HEK293 (cell line): ENCODE data around the gene LTC4S.

Experiments used
- CTCF ChIA-PET: fragments of 350-600 bp; formaldehyde crosslinking; extraction: SDS; loops from one replicate; lab custom pipeline; 2021; ENCODE audit warnings: antibody characterized with exemption; lab: Yijun Ruan, JAX
- POLR2A ChIA-PET: fragments of 300-600 bp; formaldehyde crosslinking; extraction: SDS; loops from one replicate; lab custom pipeline; 2020; ENCODE audit warnings: antibody characterized with exemption, inconsistent platforms; lab: Yijun Ruan, JAX
- H3K27ac ChIP-seq: fragments of 200-500 bp; sonication (Bioruptor generic); 2 replicates; pipeline ENCODE4 v1.5.1; 2014; ENCODE audit warnings: low read depth, low read length, control low read depth, inconsistent platforms; ENCODE audit errors: extremely low read depth
- H3K36me3 ChIP-seq, 2 experiments: fragments of 200-500 bp in 1 of 2; sonication (Bioruptor generic) in 1 of 2; 1 replicate in 1 of 2; 2 replicates in 1 of 2; pipeline ENCODE4 v1.5.1; 2014 to 2017; ENCODE audit warnings: inconsistent platforms in 2 of 2, low read length in 2 of 2; ENCODE audit not compliant: control insufficient read depth in 2 of 2, insufficient read depth in 1 of 2
- H3K4me1 ChIP-seq: fragments of 200-500 bp; sonication (Bioruptor generic); 2 replicates; pipeline ENCODE4 v1.5.1; 2014; ENCODE audit warnings: mild to moderate bottlenecking, low read length, inconsistent platforms; ENCODE audit not compliant: control insufficient read depth, insufficient read depth
- H3K4me3 ChIP-seq: 2 replicates; pipeline ENCODE4 v1.5.1; 2011; ENCODE audit warnings: low read depth, mild to moderate bottlenecking, control low read depth, low read length, moderate library complexity
- H3K9me3 ChIP-seq: fragments of 200-500 bp; sonication (Bioruptor generic); 2 replicates; pipeline ENCODE4 v1.5.1; 2014; ENCODE audit warnings: low read depth, low read length, inconsistent platforms; ENCODE audit not compliant: control insufficient read depth, insufficient read depth
- IKZF3 ChIP-seq: fragments of 450-650 bp; IDR thresholded peaks from 2 replicates; pipeline ENCODE4 v1.5.0; 2018; ENCODE audit warnings: missing biosample characterization, mild to moderate bottlenecking, missing genetic modification characterization, moderate library complexity
- MYNN ChIP-seq: fragments of 450-650 bp; formaldehyde crosslinking; IDR thresholded peaks from 2 replicates; pipeline ENCODE4 v1.5.1; 2016; ENCODE audit warnings: missing biosample characterization, missing genetic modification characterization, borderline replicate concordance
- SP3 ChIP-seq: fragments of 450-650 bp; formaldehyde crosslinking; IDR thresholded peaks from 2 replicates; pipeline ENCODE4 v1.5.1; 2016; ENCODE audit warnings: missing biosample characterization, missing genetic modification characterization
- SP7 ChIP-seq: fragments of 450-650 bp; formaldehyde crosslinking; IDR thresholded peaks from 2 replicates; pipeline ENCODE4 v1.5.1; 2016; ENCODE audit warnings: missing biosample characterization, missing genetic modification characterization
- WT1 ChIP-seq: fragments of 450-650 bp; formaldehyde crosslinking; IDR thresholded peaks from 2 replicates; pipeline ENCODE4 v1.5.1; 2016; ENCODE audit warnings: missing biosample characterization, missing genetic modification characterization
- ZBTB17 ChIP-seq: fragments of 450-650 bp; formaldehyde crosslinking; IDR thresholded peaks from 2 replicates; pipeline ENCODE4 v1.5.1; 2016; ENCODE audit warnings: missing biosample characterization, missing genetic modification characterization
- ZBTB48 ChIP-seq: fragments of 450-650 bp; formaldehyde crosslinking; IDR thresholded peaks from 2 replicates; pipeline ENCODE4 v1.5.1; 2016; ENCODE audit warnings: missing biosample characterization, missing genetic modification characterization
- ZNF211 ChIP-seq: fragments of 450-650 bp; formaldehyde crosslinking; IDR thresholded peaks from 2 replicates; pipeline ENCODE4 v1.5.1; 2016; ENCODE audit warnings: low read depth, missing biosample characterization, missing genetic modification characterization
- ZNF266 ChIP-seq: fragments of 450-650 bp; formaldehyde crosslinking; IDR thresholded peaks from 2 replicates; pipeline ENCODE4 v1.5.1; 2016; ENCODE audit warnings: missing biosample characterization, missing genetic modification characterization, low read depth
- ZNF366 ChIP-seq: fragments of 450-650 bp; formaldehyde crosslinking; conservative IDR thresholded peaks from 2 replicates; pipeline ENCODE4 v1.5.1; 2016; ENCODE audit warnings: missing biosample characterization, missing genetic modification characterization
- ZNF416 ChIP-seq: fragments of 450-650 bp; formaldehyde crosslinking; IDR thresholded peaks from 2 replicates; pipeline ENCODE4 v1.5.1; 2016; ENCODE audit warnings: missing biosample characterization, missing genetic modification characterization
- ZNF514 ChIP-seq: fragments of 450-650 bp; formaldehyde crosslinking; IDR thresholded peaks from 2 replicates; pipeline ENCODE4 v1.5.1; 2016; ENCODE audit warnings: missing biosample characterization, missing genetic modification characterization
- ZNF529 ChIP-seq: fragments of 450-650 bp; formaldehyde crosslinking; IDR thresholded peaks from 2 replicates; pipeline ENCODE4 v1.5.1; 2017; ENCODE audit warnings: missing genetic modification characterization, missing biosample characterization; ENCODE audit not compliant: insufficient replicate concordance
- ZNF548 ChIP-seq: fragments of 450-650 bp; formaldehyde crosslinking; IDR thresholded peaks from 2 replicates; pipeline ENCODE4 v1.5.1; 2016; ENCODE audit warnings: missing biosample characterization, missing genetic modification characterization
- ZNF558 ChIP-seq: fragments of 450-650 bp; formaldehyde crosslinking; IDR thresholded peaks from 2 replicates; pipeline ENCODE4 v1.5.1; 2016; ENCODE audit warnings: missing biosample characterization, missing genetic modification characterization
- ZNF600 ChIP-seq: fragments of 450-650 bp; formaldehyde crosslinking; IDR thresholded peaks from 2 replicates; pipeline ENCODE4 v1.5.1; 2016; ENCODE audit warnings: missing biosample characterization, missing genetic modification characterization
- ZNF610 ChIP-seq: fragments of 450-650 bp; formaldehyde crosslinking; IDR thresholded peaks from 2 replicates; pipeline ENCODE4 v1.5.1; 2016; ENCODE audit warnings: missing biosample characterization, missing genetic modification characterization, borderline replicate concordance
- ZNF621 ChIP-seq: fragments of 450-650 bp; formaldehyde crosslinking; IDR thresholded peaks from 2 replicates; pipeline ENCODE4 v1.5.1; 2017; ENCODE audit warnings: missing biosample characterization, missing genetic modification characterization
- ZNF629 ChIP-seq: fragments of 450-650 bp; formaldehyde crosslinking; IDR thresholded peaks from 2 replicates; pipeline ENCODE4 v1.5.1; 2017; ENCODE audit warnings: missing biosample characterization, missing genetic modification characterization
- ZNF792 ChIP-seq: fragments of 450-650 bp; formaldehyde crosslinking; IDR thresholded peaks from 2 replicates; pipeline ENCODE4 v1.5.1; 2016; ENCODE audit warnings: missing biosample characterization, missing genetic modification characterization
- ZSCAN23 ChIP-seq: fragments of 450-650 bp; formaldehyde crosslinking; IDR thresholded peaks from 2 replicates; pipeline ENCODE4 v1.5.1; 2016; ENCODE audit warnings: missing biosample characterization, missing genetic modification characterization
- TF ChIP-seq, protein P1 (sequence below): fragments of 450-650 bp; formaldehyde crosslinking; IDR thresholded peaks from 2 replicates; pipeline ENCODE4 v1.5.1; 2016; ENCODE audit warnings: missing biosample characterization, missing genetic modification characterization
- TF ChIP-seq, protein P2 (sequence below): fragments of 450-650 bp; formaldehyde crosslinking; IDR thresholded peaks from 2 replicates; pipeline ENCODE4 v1.5.1; 2017; ENCODE audit warnings: missing biosample characterization, missing genetic modification characterization
- TF ChIP-seq, protein P3 (sequence below): fragments of 450-650 bp; formaldehyde crosslinking; IDR thresholded peaks from 2 replicates; pipeline ENCODE4; 2016; ENCODE audit warnings: missing biosample characterization, missing genetic modification characterization
- TF ChIP-seq, protein P4 (sequence below): fragments of 450-650 bp; formaldehyde crosslinking; IDR thresholded peaks from 2 replicates; pipeline ENCODE4 v1.5.1; 2017; ENCODE audit warnings: missing biosample characterization, missing genetic modification characterization
- TF ChIP-seq, protein P5 (sequence below): fragments of 450-650 bp; IDR thresholded peaks from 2 replicates; pipeline ENCODE4 v1.5.1; 2018; ENCODE audit warnings: missing biosample characterization, missing genetic modification characterization
- TF ChIP-seq, protein P6 (sequence below): fragments of 450-650 bp; formaldehyde crosslinking; IDR thresholded peaks from 2 replicates; pipeline ENCODE4 v1.5.1; 2016; ENCODE audit warnings: missing biosample characterization, missing genetic modification characterization

The LTC4S gene

DNA sequence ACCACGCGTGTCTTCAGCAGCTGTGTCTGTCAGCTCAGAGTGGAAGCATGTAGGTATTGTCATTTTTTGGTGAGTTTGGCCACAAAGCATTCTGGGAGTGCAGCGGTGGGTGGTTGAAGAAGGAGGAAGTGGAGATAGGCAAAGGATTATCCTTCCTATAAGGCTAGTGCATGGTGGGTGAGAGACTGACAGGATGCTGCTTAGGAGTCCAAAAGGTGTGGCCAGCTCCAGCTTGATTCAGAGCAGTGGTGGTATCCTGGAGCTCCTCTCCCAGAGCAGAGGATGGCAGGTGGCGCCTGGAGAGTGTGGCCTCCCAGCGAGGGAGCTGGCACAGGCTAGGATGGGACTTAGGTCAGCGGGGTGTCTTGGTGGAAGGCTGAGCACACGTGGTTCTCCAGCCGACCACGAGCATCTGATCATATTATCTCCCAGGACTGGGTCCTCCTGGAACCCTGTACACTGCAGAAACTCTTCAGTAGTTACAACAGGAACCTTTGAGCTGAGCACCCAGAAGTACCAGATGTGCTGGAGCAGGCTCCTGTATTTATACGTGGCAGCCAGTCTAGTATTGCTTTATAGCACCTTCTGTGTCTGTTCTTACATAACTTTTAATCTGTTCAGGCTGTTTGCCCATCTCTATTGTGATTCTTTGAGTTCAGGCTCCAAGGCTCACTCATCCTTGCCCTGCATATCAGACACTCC lies 31.6 kb upstream of the LTC4S start (continued):
- TF ChIP-seq, protein P1, sequence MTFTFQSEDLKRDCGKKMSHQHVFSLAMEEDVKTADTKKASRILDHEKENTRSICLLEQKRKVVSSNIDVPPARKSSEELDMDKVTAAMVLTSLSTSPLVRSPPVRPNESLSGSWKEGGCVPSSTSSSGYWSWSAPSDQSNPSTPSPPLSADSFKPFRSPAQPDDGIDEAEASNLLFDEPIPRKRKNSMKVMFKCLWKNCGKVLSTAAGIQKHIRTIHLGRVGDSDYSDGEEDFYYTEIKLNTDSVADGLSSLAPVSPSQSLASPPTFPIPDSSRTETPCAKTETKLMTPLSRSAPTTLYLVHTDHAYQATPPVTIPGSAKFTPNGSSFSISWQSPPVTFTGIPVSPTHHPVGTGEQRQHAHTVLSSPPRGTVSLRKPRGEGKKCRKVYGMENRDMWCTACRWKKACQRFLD (tag by site-specific recombination), result no peak
- TF ChIP-seq ZBTB17 (tag by site-specific recombination), result peak; percentile 91
- no peak for TF ChIP-seq ZSCAN23 (tag by site-specific recombination)

DNA sequence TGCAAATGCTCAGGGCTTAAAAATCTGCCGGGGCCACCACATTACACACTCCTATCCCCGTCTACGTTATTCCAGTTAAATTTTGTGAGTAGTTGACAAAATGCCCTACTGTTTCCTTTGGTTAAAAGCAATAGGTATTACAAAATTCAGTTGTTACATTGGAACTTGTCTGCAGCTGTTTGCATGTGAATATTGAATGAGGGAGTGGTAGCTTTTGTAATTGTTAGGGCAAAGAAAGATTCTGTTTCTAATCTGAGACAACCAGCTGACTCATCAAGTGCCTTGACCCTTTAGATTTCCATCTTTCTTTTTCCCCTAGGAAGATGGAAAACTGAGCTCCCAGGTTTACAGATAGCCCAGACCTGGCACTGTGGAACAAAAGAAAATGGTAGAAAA lies 31.0 kb upstream of the LTC4S start:
- no peak overlapping the region for H3K27ac ChIP-seq
- peaks cover 13% of the 10 kb centered on the region for H3K4me1 ChIP-seq
- no peak for TF ChIP-seq ZNF548 (tag by site-specific recombination)
- 0 out of 2 replicates have a peak, but pooled peaks have one; percentile 8 for TF ChIP-seq ZNF629 (tag by site-specific recombination)
- TF ChIP-seq SP3 (tag by site-specific recombination), result no peak
- TF ChIP-seq ZNF621 (tag by site-specific recombination), result no peak
- no peak for TF ChIP-seq ZNF514
- TF ChIP-seq, protein P2, sequence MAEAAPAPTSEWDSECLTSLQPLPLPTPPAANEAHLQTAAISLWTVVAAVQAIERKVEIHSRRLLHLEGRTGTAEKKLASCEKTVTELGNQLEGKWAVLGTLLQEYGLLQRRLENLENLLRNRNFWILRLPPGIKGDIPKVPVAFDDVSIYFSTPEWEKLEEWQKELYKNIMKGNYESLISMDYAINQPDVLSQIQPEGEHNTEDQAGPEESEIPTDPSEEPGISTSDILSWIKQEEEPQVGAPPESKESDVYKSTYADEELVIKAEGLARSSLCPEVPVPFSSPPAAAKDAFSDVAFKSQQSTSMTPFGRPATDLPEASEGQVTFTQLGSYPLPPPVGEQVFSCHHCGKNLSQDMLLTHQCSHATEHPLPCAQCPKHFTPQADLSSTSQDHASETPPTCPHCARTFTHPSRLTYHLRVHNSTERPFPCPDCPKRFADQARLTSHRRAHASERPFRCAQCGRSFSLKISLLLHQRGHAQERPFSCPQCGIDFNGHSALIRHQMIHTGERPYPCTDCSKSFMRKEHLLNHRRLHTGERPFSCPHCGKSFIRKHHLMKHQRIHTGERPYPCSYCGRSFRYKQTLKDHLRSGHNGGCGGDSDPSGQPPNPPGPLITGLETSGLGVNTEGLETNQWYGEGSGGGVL (tag by site-specific recombination), result no peak
- 0 out of 2 replicates have a peak, but pooled peaks have one; percentile 12 for TF ChIP-seq WT1 (tag by site-specific recombination)
- TF ChIP-seq ZNF792 (tag by site-specific recombination), result no peak
- TF ChIP-seq ZNF266 (tag by site-specific recombination), result no peak
- TF ChIP-seq ZNF366 (tag by site-specific recombination), result peak; percentile 32; the same call in 1 of the 2 replicates
- no peak for TF ChIP-seq SP7 (tag by site-specific recombination)
- TF ChIP-seq, protein P3, sequence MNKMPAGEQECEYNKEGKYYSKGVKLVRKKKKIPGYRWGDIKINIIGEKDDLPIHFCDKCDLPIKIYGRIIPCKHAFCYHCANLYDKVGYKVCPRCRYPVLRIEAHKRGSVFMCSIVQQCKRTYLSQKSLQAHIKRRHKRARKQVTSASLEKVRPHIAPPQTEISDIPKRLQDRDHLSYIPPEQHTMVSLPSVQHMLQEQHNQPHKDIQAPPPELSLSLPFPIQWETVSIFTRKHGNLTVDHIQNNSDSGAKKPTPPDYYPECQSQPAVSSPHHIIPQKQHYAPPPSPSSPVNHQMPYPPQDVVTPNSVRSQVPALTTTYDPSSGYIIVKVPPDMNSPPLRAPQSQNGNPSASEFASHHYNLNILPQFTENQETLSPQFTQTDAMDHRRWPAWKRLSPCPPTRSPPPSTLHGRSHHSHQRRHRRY, result no peak
- TF ChIP-seq, protein P4, sequence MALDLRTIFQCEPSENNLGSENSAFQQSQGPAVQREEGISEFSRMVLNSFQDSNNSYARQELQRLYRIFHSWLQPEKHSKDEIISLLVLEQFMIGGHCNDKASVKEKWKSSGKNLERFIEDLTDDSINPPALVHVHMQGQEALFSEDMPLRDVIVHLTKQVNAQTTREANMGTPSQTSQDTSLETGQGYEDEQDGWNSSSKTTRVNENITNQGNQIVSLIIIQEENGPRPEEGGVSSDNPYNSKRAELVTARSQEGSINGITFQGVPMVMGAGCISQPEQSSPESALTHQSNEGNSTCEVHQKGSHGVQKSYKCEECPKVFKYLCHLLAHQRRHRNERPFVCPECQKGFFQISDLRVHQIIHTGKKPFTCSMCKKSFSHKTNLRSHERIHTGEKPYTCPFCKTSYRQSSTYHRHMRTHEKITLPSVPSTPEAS (tag by site-specific recombination), result no peak
- TF ChIP-seq ZNF600 (tag by site-specific recombination), result no peak
- no peak for TF ChIP-seq ZNF416 (tag by site-specific recombination)
- TF ChIP-seq ZBTB48 (tag by site-specific recombination), result no peak
- TF ChIP-seq, protein P5, sequence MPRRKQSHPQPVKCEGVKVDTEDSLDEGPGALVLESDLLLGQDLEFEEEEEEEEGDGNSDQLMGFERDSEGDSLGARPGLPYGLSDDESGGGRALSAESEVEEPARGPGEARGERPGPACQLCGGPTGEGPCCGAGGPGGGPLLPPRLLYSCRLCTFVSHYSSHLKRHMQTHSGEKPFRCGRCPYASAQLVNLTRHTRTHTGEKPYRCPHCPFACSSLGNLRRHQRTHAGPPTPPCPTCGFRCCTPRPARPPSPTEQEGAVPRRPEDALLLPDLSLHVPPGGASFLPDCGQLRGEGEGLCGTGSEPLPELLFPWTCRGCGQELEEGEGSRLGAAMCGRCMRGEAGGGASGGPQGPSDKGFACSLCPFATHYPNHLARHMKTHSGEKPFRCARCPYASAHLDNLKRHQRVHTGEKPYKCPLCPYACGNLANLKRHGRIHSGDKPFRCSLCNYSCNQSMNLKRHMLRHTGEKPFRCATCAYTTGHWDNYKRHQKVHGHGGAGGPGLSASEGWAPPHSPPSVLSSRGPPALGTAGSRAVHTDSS, result no peak
- no peak for TF ChIP-seq ZNF558 (tag by site-specific recombination)
- TF ChIP-seq, protein P6, sequence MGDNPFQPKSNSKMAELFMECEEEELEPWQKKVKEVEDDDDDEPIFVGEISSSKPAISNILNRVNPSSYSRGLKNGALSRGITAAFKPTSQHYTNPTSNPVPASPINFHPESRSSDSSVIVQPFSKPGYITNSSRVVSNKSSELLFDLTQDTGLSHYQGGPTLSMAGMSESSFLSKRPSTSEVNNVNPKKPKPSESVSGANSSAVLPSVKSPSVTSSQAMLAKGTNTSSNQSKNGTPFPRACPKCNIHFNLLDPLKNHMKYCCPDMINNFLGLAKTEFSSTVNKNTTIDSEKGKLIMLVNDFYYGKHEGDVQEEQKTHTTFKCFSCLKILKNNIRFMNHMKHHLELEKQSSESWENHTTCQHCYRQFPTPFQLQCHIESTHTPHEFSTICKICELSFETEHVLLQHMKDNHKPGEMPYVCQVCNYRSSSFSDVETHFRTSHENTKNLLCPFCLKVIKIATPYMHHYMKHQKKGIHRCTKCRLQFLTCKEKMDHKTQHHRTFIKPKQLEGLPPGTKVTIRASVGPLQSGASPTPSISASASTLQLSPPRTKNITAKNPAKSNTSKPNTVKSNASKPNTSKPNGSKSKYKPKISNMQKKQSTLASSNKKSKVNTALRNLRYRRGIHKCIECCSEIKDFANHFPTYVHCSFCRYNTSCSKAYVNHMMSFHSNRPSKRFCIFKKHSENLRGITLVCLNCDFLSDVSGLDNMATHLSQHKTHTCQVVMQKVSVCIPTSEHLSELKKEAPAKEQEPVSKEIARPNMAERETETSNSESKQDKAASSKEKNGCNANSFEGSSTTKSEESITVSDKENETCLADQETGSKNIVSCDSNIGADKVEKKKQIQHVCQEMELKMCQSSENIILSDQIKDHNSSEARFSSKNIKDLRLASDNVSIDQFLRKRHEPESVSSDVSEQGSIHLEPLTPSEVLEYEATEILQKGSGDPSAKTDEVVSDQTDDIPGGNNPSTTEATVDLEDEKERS, result no peak
- TF ChIP-seq MYNN, result no peak
- no peak for TF ChIP-seq ZNF211 (tag by site-specific recombination)
- TF ChIP-seq IKZF3, result peak; percentile 81
- TF ChIP-seq ZNF529 (tag by site-specific recombination), result no peak
- TF ChIP-seq ZNF610, result no peak

More for the DNA sequence above, 31.0 kb upstream of the LTC4S start:
- CTCF ChIA-PET, result interaction anchor here (0.6 to 2.7 kb wide), 34 partner anchors 8 to 1310 kb away, joined by 3 to 17 read pairs (median 4); partner anchors contain the start of genes LTC4S, MAML1 and MRNIP
- H3K36me3 ChIP-seq, result peaks cover 5 to 28% of the 10 kb centered on the region in 2 experiments
- POLR2A ChIA-PET, result interaction anchor here (0.5 to 2.8 kb wide), 5 partner anchors 25 to 139 kb away, joined by 3 to 11 read pairs (median 4); partner anchors contain the start of gene HNRNPH1
- H3K4me3 ChIP-seq, result no peak overlapping the region
- no peaks in the 10 kb centered on the region for H3K9me3 ChIP-seq
